ENCODE results near the gene ARHGAP31. TPM values are rescaled to one million over a fixed set of nuclear protein-coding genes. Genes with fewer than 3 reads are reported as not detected.
"Not testable (repeated sequence)": the region's sequence is repeated elsewhere in the genome, so short reads cannot be mapped to it uniquely, and the experiment has no call there.

The ARHGAP31 gene
- total RNA-seq, 2 donors from 2014 or later = 10.7 to 12.1 TPM

GRCh38 chr3:119292666-119293065 lies 1.5 kb upstream of the ARHGAP31 start:
- no peak for ATAC-seq
- no peak for DNase-seq
- intact Hi-C loops (cut with DNase I, micrococcal nuclease) = no loop called here

- ATAC-seq = no peak
- intact Hi-C loops (cut with DNase I, micrococcal nuclease) = no loop called here
- DNase-seq = no peak
Measured at GRCh38 chr3:119293105-119293870, 895 bp upstream of the ARHGAP31 start.

- intact Hi-C loops (cut with DNase I, micrococcal nuclease) = no loop called here
- ATAC-seq = peak; percentile 48
Measured at GRCh38 chr3:119294696-119295671, 801 bp downstream of the ARHGAP31 start.

GRCh38 chr3:119295816-119296726 lies 1.9 kb downstream of the ARHGAP31 start:
- ATAC-seq = no peak
- intact Hi-C loops (cut with DNase I, micrococcal nuclease) = no loop called here
- DNase-seq = no peak

More at GRCh38 chr3:119294696-119295671, 801 bp downstream of the ARHGAP31 start:
- DNase-seq = peak; percentile 31 to 57

GRCh38 chr3:119296727-119297122 lies 2.5 kb downstream of the ARHGAP31 start:
- DNase-seq = no peak
- intact Hi-C loops (cut with DNase I, micrococcal nuclease) = no loop called here
- no peak for ATAC-seq

GRCh38 chr3:119297169-119297568 lies 3.0 kb downstream of the ARHGAP31 start:
- ATAC-seq = no peak
- intact Hi-C loops (cut with DNase I, micrococcal nuclease) = no loop called here
- no peak for DNase-seq

- no peak for ATAC-seq
- DNase-seq = no peak
- intact Hi-C loops (cut with DNase I, micrococcal nuclease) = no loop called here
Measured at GRCh38 chr3:119298565-119298941, 4.4 kb downstream of the ARHGAP31 start.

GRCh38 chr3:119300991-119301391 lies 6.8 kb downstream of the ARHGAP31 start:
- ATAC-seq = no peak
- intact Hi-C loops (cut with DNase I, micrococcal nuclease) = no loop called here
- no peak for DNase-seq

GRCh38 chr3:119301662-119302061 lies 7.5 kb downstream of the ARHGAP31 start:
- ATAC-seq (no peak), DNase-seq (no peak)
- intact Hi-C loops (cut with DNase I, micrococcal nuclease) = no loop called here

GRCh38 chr3:119302697-119303551 lies 8.7 kb downstream of the ARHGAP31 start:
- no peak for ATAC-seq
- DNase-seq = no peak
- intact Hi-C loops (cut with DNase I, micrococcal nuclease) = no loop called here

- intact Hi-C loops (cut with DNase I, micrococcal nuclease) = no loop called here
- ATAC-seq (no peak), DNase-seq (no peak)
Measured at GRCh38 chr3:119304201-119304713, 10.1 kb downstream of the ARHGAP31 start.

GRCh38 chr3:119305286-119305685 lies 11.1 kb downstream of the ARHGAP31 start:
- ATAC-seq = no peak
- intact Hi-C loops (cut with DNase I, micrococcal nuclease) = no loop called here
- DNase-seq = no peak

- ATAC-seq; intact Hi-C loops (cut with DNase I, micrococcal nuclease); DNase-seq: not testable (repeated sequence)
Measured at GRCh38 chr3:119306378-119306777, 12.2 kb downstream of the ARHGAP31 start.

- intact Hi-C loops (cut with DNase I, micrococcal nuclease) = no loop called here
- ATAC-seq (no peak), DNase-seq (no peak)
Measured at GRCh38 chr3:119308355-119308754, 14.2 kb downstream of the ARHGAP31 start.

- intact Hi-C loops (cut with DNase I, micrococcal nuclease) = no loop called here
- DNase-seq = no peak
- no peak for ATAC-seq
Measured at GRCh38 chr3:119309591-119309990, 15.4 kb downstream of the ARHGAP31 start.

- DNase-seq = no peak
- intact Hi-C loops (cut with DNase I, micrococcal nuclease) = no loop called here
- no peak for ATAC-seq
Measured at GRCh38 chr3:119310071-119310470, 15.9 kb downstream of the ARHGAP31 start.

- DNase-seq = no peak
- no peak for ATAC-seq
- intact Hi-C loops (cut with DNase I, micrococcal nuclease) = no loop called here
Measured at GRCh38 chr3:119311081-119311925, 17.1 kb downstream of the ARHGAP31 start.
